GM18498 (cell line): ENCODE measurements around the gene MTUS2.

ENCODE experiments used
- ATAC-seq: cut with Tn5 transposase; IDR thresholded peaks from one replicate; pipeline ENCODE4 v1.9.1; 2021; ENCODE audit warnings: mild to moderate bottlenecking, moderate library complexity; ENCODE audit not compliant: unreplicated experiment

Gene MTUS2

GRCh38 chr13:29474991-29475390, 654.9 kb downstream of the MTUS2 start:
- ATAC-seq, result no peak

GRCh38 chr13:29476046-29476445, 655.9 kb downstream of the MTUS2 start:
- ATAC-seq, result no peak

GRCh38 chr13:29479716-29480492, 659.8 kb downstream of the MTUS2 start:
- ATAC-seq, result no peak

- ATAC-seq, result no peak
Measured at GRCh38 chr13:29480893-29481525, 660.9 kb downstream of the MTUS2 start.

- ATAC-seq, result no peak
Measured at GRCh38 chr13:29481603-29482002, 661.5 kb downstream of the MTUS2 start.

- ATAC-seq, result no peak
Measured at GRCh38 chr13:29482504-29482903, 662.4 kb downstream of the MTUS2 start.

GRCh38 chr13:29483211-29483610, 663.1 kb downstream of the MTUS2 start:
- ATAC-seq, result no peak

- no peak for ATAC-seq
Measured at GRCh38 chr13:29483623-29484022, 663.5 kb downstream of the MTUS2 start.

- no peak for ATAC-seq
Measured at GRCh38 chr13:29484236-29484635, 664.1 kb downstream of the MTUS2 start.

GRCh38 chr13:29484796-29485195, 664.7 kb downstream of the MTUS2 start:
- ATAC-seq, result no peak

GRCh38 chr13:29486551-29486950, 666.4 kb downstream of the MTUS2 start:
- ATAC-seq, result no peak

GRCh38 chr13:29487466-29488454, 667.6 kb downstream of the MTUS2 start:
- no peak for ATAC-seq

GRCh38 chr13:29489650-29490560, 669.8 kb downstream of the MTUS2 start:
- no peak for ATAC-seq

- ATAC-seq, result no peak
Measured at GRCh38 chr13:29490561-29490885, 670.4 kb downstream of the MTUS2 start.

- ATAC-seq, result no peak
Measured at GRCh38 chr13:29491248-29491647, 671.1 kb downstream of the MTUS2 start.

- no peak for ATAC-seq
Measured at GRCh38 chr13:29493796-29494195, 673.7 kb downstream of the MTUS2 start.

- no peak for ATAC-seq
Measured at GRCh38 chr13:29494520-29494919, 674.4 kb downstream of the MTUS2 start.

- ATAC-seq, result peak; percentile 79
Measured at GRCh38 chr13:29496241-29496712, 676.1 kb downstream of the MTUS2 start.

- ATAC-seq, result no peak
Measured at GRCh38 chr13:29497137-29497654, 677.1 kb downstream of the MTUS2 start.

- no peak for ATAC-seq
Measured at GRCh38 chr13:29498426-29499040, 678.4 kb downstream of the MTUS2 start.
